Measurements from ENCODE around the gene STK32B.

GRCh38 chr4:5100336-5100735, 49.1 kb downstream of the STK32B start:
- TF ChIP-seq CTCF (IDR thresholded peaks at IDR 0.05) (no peak), ZFX (IDR thresholded peaks at IDR 0.05; ENCODE audit: borderline replicate concordance) (no peak)

All from 22Rv1 (cell line).